ENCODE results near the gene MLF2.

DNA sequence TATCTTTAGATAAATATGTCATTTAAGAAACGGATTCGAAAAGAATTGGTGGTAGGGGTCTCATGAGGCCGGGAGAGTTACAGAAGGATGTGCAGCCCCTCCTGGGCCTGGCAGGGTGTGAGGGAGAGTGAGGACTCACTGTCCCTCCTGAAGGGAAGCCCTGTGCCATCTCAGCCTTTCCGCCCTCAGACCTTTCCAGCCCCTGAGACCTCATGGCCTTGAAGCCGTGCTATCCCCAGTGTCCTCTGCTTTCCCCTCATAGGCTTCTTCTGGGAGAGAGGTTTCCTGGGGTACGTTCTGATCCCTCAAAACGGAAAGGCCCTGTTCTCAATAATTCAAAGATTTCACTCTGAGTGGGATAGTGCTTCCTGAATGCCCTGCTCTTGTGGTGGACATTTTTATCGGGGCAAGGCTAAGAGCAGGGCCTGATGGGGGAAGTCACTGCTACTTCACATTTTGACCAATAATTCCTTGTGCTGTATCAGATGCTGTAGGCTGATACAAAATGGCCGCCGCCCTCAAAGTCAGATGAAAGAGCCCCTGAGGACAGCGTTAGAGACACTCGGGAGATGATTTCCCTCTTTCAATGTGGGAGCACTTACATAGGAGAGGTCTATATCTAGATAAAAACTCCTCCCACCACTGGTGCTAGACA is 37.7 kb upstream of the MLF2 start:
- TF ChIP-seq CTCF (IDR thresholded peaks at IDR 0.05) (no peak), POLR2A (IDR thresholded peaks at IDR 0.05) (no peak)

Measured in tibial nerve (tissue), 3 donors.